ENCODE results near the gene SORT1. TPM values are rescaled to one million over a fixed set of nuclear protein-coding genes. Genes with fewer than 3 reads are reported as not detected.
"Not testable (repeated sequence)": the region's sequence is repeated elsewhere in the genome, so short reads cannot be mapped to it uniquely, and the experiment has no call there.

The SORT1 gene
- total RNA-seq, 1 donor, result 7.0 TPM

- no peak for DNase-seq (ENCODE audit: low read depth in 2 of 3, low spot score in 2 of 3)
These were observed 47.5 kb downstream of the SORT1 start for GRCh38 chr1:109350182-109350581.

GRCh38 chr1:109347511-109347910 lies 50.2 kb downstream of the SORT1 start:
- DNase-seq (ENCODE audit: low read depth in 2 of 3, low spot score in 2 of 3), result no peak

- no peak for DNase-seq (ENCODE audit: low read depth in 2 of 3, low spot score in 2 of 3)
These were observed 55.5 kb downstream of the SORT1 start for GRCh38 chr1:109341944-109342930.

- no peak for DNase-seq (ENCODE audit: low read depth in 2 of 3, low spot score in 2 of 3)
These were observed 59.1 kb downstream of the SORT1 start for GRCh38 chr1:109338608-109339007.

- no peak for DNase-seq (ENCODE audit: low read depth in 2 of 3, low spot score in 2 of 3)
These were observed 59.6 kb downstream of the SORT1 start for GRCh38 chr1:109338091-109338490.

- DNase-seq (ENCODE audit: low read depth in 2 of 3, low spot score in 2 of 3), result no peak
These were observed 62.6 kb downstream of the SORT1 start for GRCh38 chr1:109335091-109335490.

- DNase-seq (ENCODE audit: low read depth in 2 of 3, low spot score in 2 of 3), result peak in 1 of 3 donors; percentile 6
These were observed 66.6 kb downstream of the SORT1 start for GRCh38 chr1:109331113-109331512.

- DNase-seq (ENCODE audit: low read depth in 2 of 3, low spot score in 2 of 3), result no peak
These were observed 70.4 kb downstream of the SORT1 start for GRCh38 chr1:109327285-109327684.

GRCh38 chr1:109322974-109323373 lies 74.7 kb downstream of the SORT1 start:
- no peak for DNase-seq (ENCODE audit: low read depth in 2 of 3, low spot score in 2 of 3)

GRCh38 chr1:109319114-109319513 lies 78.6 kb downstream of the SORT1 start:
- DNase-seq (ENCODE audit: low read depth in 2 of 3, low spot score in 2 of 3), result no peak

- peak in 2 of 3 donors; percentile 5 to 42 for DNase-seq (ENCODE audit: low read depth in 2 of 3, low spot score in 2 of 3)
These were observed 81.2 kb downstream of the SORT1 start for GRCh38 chr1:109316506-109316905.

GRCh38 chr1:109315288-109315687 lies 82.4 kb downstream of the SORT1 start:
- DNase-seq (ENCODE audit: low read depth in 2 of 3, low spot score in 2 of 3), result no peak

- DNase-seq (ENCODE audit: low read depth in 2 of 3, low spot score in 2 of 3), result no peak
These were observed 82.9 kb downstream of the SORT1 start for GRCh38 chr1:109314795-109315194.

GRCh38 chr1:109312978-109313775 lies 84.5 kb downstream of the SORT1 start:
- DNase-seq (ENCODE audit: low read depth in 2 of 3, low spot score in 2 of 3), result no peak

- DNase-seq (ENCODE audit: low read depth in 2 of 3, low spot score in 2 of 3), result no peak
These were observed 85.5 kb downstream of the SORT1 start for GRCh38 chr1:109312246-109312645.

- no peak for DNase-seq (ENCODE audit: low read depth in 2 of 3, low spot score in 2 of 3)
These were observed 88.4 kb downstream of the SORT1 start for GRCh38 chr1:109309347-109309746.

GRCh38 chr1:109307274-109308021 lies 90.3 kb downstream of the SORT1 start:
- DNase-seq (ENCODE audit: low read depth in 2 of 3, low spot score in 2 of 3), result peak in 1 of 3 donors; percentile 23

- DNase-seq (ENCODE audit: low read depth in 2 of 3, low spot score in 2 of 3), result no peak
These were observed 90.9 kb downstream of the SORT1 start, which contains the start of gene MYBPHL for GRCh38 chr1:109306832-109307273. Gene MYBPHL (minus strand): TSS chr1:109307011. CDS start chr1:109306991, 20 bp downstream.

- DNase-seq (ENCODE audit: low read depth in 2 of 3, low spot score in 2 of 3), result not testable (repeated sequence)
These were observed 91.7 kb downstream of the SORT1 start for GRCh38 chr1:109305991-109306390.

GRCh38 chr1:109304226-109304920 lies 93.3 kb downstream of the SORT1 start:
- no peak for DNase-seq (ENCODE audit: low read depth in 2 of 3, low spot score in 2 of 3)
